ENCODE data around the gene POC1A. TPM values are rescaled to one million over a fixed set of nuclear protein-coding genes. Genes with fewer than 3 reads are reported as not detected.
A peak's percentile ranks its signal among the peaks of the same experiment; 100 is the strongest.

Gene POC1A
- total RNA-seq, 1 donor from 2014 or later = 30.1 TPM

GRCh38 chr3:52084954-52085680, 69.1 kb downstream of the POC1A start:
- H3K4me3 Mint-ChIP-seq = no peak overlapping the region
- peaks cover 28% of the 10 kb centered on the region for H3K4me1 Mint-ChIP-seq
- no peaks in the 10 kb centered on the region for H3K27me3 Mint-ChIP-seq (ENCODE audit: low read depth)
- no peaks in the 10 kb centered on the region for H3K9me3 Mint-ChIP-seq
- H3K27ac Mint-ChIP-seq (ENCODE audit: unreplicated experiment) = peak overlapping the region; percentile 78
- H3K36me3 Mint-ChIP-seq (ENCODE audit: low read depth) = no peaks in the 10 kb centered on the region
- TF ChIP-seq, protein P1, sequence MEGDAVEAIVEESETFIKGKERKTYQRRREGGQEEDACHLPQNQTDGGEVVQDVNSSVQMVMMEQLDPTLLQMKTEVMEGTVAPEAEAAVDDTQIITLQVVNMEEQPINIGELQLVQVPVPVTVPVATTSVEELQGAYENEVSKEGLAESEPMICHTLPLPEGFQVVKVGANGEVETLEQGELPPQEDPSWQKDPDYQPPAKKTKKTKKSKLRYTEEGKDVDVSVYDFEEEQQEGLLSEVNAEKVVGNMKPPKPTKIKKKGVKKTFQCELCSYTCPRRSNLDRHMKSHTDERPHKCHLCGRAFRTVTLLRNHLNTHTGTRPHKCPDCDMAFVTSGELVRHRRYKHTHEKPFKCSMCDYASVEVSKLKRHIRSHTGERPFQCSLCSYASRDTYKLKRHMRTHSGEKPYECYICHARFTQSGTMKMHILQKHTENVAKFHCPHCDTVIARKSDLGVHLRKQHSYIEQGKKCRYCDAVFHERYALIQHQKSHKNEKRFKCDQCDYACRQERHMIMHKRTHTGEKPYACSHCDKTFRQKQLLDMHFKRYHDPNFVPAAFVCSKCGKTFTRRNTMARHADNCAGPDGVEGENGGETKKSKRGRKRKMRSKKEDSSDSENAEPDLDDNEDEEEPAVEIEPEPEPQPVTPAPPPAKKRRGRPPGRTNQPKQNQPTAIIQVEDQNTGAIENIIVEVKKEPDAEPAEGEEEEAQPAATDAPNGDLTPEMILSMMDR (conservative IDR thresholded peaks at IDR 0.05) = no peak
- DNase-seq (ENCODE audit: low read depth, low spot score) = no peak

DNA sequence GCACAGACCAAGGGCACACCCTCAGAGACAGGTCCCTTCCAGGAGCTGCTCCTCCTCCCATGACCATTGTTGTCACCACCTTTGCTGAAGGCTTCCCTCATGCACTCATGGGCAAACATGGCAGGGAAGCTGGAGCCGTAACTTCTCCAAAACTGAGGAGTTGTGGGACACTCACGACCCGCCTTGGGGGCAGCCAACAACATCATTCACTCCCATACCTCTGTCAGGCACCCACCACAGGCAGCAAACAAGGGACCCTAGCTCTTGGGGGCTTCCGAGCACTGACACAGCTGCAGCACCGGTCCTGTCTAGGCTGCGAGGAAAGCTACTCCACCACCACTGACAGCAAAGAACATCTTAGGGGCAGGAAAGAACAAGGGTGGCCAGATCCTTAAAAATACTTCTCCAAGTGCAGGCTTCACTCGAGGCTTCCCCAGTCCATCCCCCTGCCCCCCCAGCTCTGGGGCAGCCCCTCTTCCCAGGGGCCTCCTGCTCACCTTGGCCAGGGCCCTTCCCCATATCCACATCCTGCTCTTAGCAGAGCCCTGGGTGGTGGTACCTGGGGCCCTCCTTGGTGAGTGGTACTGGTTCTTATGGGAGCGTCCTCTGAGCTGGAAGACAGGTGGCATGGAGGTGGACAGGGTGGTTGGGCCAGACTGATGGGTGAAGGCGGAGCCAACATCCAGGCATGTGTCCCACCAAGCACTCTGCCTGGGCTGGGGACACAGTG, 69.8 kb downstream of the POC1A start:
- Mint-ChIP-seq H3K27ac (ENCODE audit: unreplicated experiment) (peak overlapping the region; percentile 78), H3K4me1 (peaks cover 23% of the 10 kb centered on the region), H3K4me3 (no peak overlapping the region)

DNA sequence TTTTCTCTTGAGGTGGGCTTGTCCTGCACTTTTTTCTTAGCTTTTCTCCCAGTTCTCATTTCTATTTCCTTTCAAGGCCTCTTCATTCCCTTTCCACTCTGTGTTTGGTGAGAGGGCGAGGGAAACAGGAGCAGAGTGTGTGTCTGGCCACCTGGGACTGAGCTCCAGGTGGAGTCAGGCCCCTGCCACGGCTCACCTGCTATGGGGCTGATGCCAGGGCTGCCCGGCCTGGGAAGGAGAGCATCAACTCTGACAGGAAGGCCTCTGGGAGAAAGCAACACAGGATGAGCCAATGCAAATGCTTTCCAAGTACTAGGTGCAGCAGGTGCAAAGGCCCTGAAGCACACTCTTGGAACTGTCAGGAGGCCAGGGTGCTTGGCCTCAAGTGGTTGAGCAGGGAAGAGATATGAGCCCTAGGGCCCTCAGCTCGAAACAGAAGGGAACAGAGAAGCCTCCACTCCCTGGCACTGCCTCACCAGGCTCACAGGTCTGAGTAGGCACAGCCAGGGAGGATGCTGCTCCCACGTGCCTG, 70.6 kb downstream of the POC1A start:
- Mint-ChIP-seq H3K27me3 (ENCODE audit: low read depth) (no peaks in the 10 kb centered on the region), H3K4me1 (peaks cover 15% of the 10 kb centered on the region), H3K9me3 (no peaks in the 10 kb centered on the region), H3K27ac (ENCODE audit: unreplicated experiment) (no peak overlapping the region), H3K4me3 (no peak overlapping the region), H3K36me3 (ENCODE audit: low read depth) (no peaks in the 10 kb centered on the region)
- TF ChIP-seq, protein P1 (conservative IDR thresholded peaks at IDR 0.05) = no peak
- no peak for DNase-seq (ENCODE audit: low read depth, low spot score)

More for the DNA sequence above, 69.8 kb downstream of the POC1A start:
- Mint-ChIP-seq H3K36me3 (ENCODE audit: low read depth) (no peaks in the 10 kb centered on the region), H3K9me3 (no peaks in the 10 kb centered on the region), H3K27me3 (ENCODE audit: low read depth) (no peaks in the 10 kb centered on the region)
- TF ChIP-seq, protein P1 (conservative IDR thresholded peaks at IDR 0.05) = no peak
- DNase-seq (ENCODE audit: low read depth, low spot score) = no peak

DNA sequence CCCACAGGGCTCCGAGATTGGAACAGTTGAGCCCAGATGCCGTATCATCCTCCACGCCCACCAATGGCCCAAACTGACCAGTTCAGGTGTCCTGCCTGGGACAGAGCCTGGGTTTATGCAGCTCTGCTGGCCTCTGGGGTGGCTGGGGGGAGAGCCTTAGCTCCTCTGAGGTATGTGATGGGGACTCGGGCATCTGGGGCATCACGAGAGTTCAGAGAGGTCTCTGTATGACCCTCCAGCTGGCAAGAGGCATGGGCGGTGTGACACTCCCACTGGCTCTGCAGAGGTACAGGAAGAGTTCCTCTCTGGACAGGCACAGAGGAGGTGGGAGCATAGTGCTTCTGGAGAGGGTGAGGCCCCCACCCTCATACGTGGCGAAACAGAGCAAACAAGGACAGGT, 71.3 kb downstream of the POC1A start:
- no peaks in the 10 kb centered on the region for H3K36me3 Mint-ChIP-seq (ENCODE audit: low read depth)
- DNase-seq (ENCODE audit: low read depth, low spot score) = no peak
- H3K27ac Mint-ChIP-seq (ENCODE audit: unreplicated experiment) = no peak overlapping the region
- no peaks in the 10 kb centered on the region for H3K27me3 Mint-ChIP-seq (ENCODE audit: low read depth)
- TF ChIP-seq, protein P1 (conservative IDR thresholded peaks at IDR 0.05) = no peak
- no peak overlapping the region for H3K4me3 Mint-ChIP-seq
- H3K9me3 Mint-ChIP-seq = no peaks in the 10 kb centered on the region
- H3K4me1 Mint-ChIP-seq = peaks cover 12% of the 10 kb centered on the region

- Mint-ChIP-seq H3K9me3 (no peaks in the 10 kb centered on the region), H3K4me1 (peaks cover 7% of the 10 kb centered on the region), H3K27me3 (ENCODE audit: low read depth) (no peaks in the 10 kb centered on the region), H3K4me3 (no peak overlapping the region), H3K27ac (ENCODE audit: unreplicated experiment) (peak overlapping the region; percentile 30), H3K36me3 (ENCODE audit: low read depth) (peaks cover 2% of the 10 kb centered on the region)
- TF ChIP-seq, protein P1 (conservative IDR thresholded peaks at IDR 0.05) = no peak
- DNase-seq (ENCODE audit: low read depth, low spot score) = no peak
Measured at GRCh38 chr3:52080830-52081719, 73.1 kb downstream of the POC1A start.
